ENCODE results near the gene MCRS1. TPM values are rescaled to one million over a fixed set of nuclear protein-coding genes. Genes with fewer than 3 reads are reported as not detected.
A peak's percentile ranks its signal among the peaks of the same experiment; 100 is the strongest.
"Not testable (repeated sequence)": the region's sequence is repeated elsewhere in the genome, so short reads cannot be mapped to it uniquely, and the experiment has no call there.

MCRS1 gene
- total RNA-seq, 1 experiment from 2014 or later: 66.9 TPM

- POLR2A ChIA-PET (ENCODE audit: unreplicated experiment): interaction anchor here (0.6 kb wide), 1 partner anchor 59 kb away, joined by 3 read pairs; no protein-coding TSS in a partner anchor
Measured at GRCh38 chr12:49536526-49537071, 31.3 kb downstream of the MCRS1 start.

GRCh38 chr12:49535921-49536525 is 31.9 kb downstream of the MCRS1 start:
- Histone ChIP-seq H3K79me2 (ENCODE audit: low read depth) (no peaks in the 10 kb centered on the region), H3K27ac (no peak overlapping the region), H3K4me1 (replicated peaks; ENCODE audit: insufficient read depth) (peaks cover 21% of the 10 kb centered on the region), H4K20me1 (ENCODE audit: insufficient read depth) (no peaks in the 10 kb centered on the region), H3K4me2 (no peak overlapping the region), H3K4me3 (no peak overlapping the region), H3K9me2 (ENCODE audit: insufficient read depth) (no peaks in the 10 kb centered on the region), H3K36me3 (ENCODE audit: low read depth) (no peaks in the 10 kb centered on the region), H3F3A (ENCODE audit: insufficient read depth, low read depth) (peaks cover 22% of the 10 kb centered on the region; the same call in 1 of the 2 replicates), H3K27me3 (ENCODE audit: insufficient read depth, low read depth) (peaks cover 18% of the 10 kb centered on the region), H2AFZ (no peak overlapping the region), H3K9me3 (ENCODE audit: insufficient read depth, low read depth) (no peaks in the 10 kb centered on the region)
- TF ChIP-seq CTCF (conservative IDR thresholded peaks at IDR 0.05): no peak
- TF ChIP-seq EZH2 (IDR thresholded peaks at IDR 0.05; ENCODE audit: low read depth): no peak
- ChIA-PET CTCF (interaction anchor here (0.6 to 1.8 kb wide), 3 partner anchors 44 to 178 kb away, joined by 3 to 7 read pairs (median 3); partner anchors contain the start of gene PRPF40B), POLR2A (ENCODE audit: unreplicated experiment) (interaction anchor here (0.6 kb wide), 3 partner anchors 58 to 376 kb away, joined by 3 read pairs; no protein-coding TSS in a partner anchor)
- intact Hi-C loops (cut with micrococcal nuclease; ENCODE audit: unreplicated experiment): no loop called here
- BruUV-seq (replicated peaks): no TSS peak
- peak in 1 of 2 experiments; percentile 36 for DNase-seq

More at GRCh38 chr12:49536526-49537071, 31.3 kb downstream of the MCRS1 start:
- Histone ChIP-seq H2AFZ (no peak overlapping the region), H4K20me1 (ENCODE audit: insufficient read depth) (no peaks in the 10 kb centered on the region), H3K4me3 (no peak overlapping the region), H3F3A (ENCODE audit: insufficient read depth, low read depth) (peaks cover 22% of the 10 kb centered on the region; the same call in 1 of the 2 replicates), H3K4me2 (no peak overlapping the region), H3K4me1 (replicated peaks; ENCODE audit: insufficient read depth) (peaks cover 21% of the 10 kb centered on the region), H3K27me3 (ENCODE audit: insufficient read depth, low read depth) (peaks cover 18% of the 10 kb centered on the region), H3K9me2 (ENCODE audit: insufficient read depth) (no peaks in the 10 kb centered on the region), H3K27ac (no peak overlapping the region), H3K9me3 (ENCODE audit: insufficient read depth, low read depth) (no peaks in the 10 kb centered on the region), H3K79me2 (ENCODE audit: low read depth) (no peaks in the 10 kb centered on the region), H3K36me3 (ENCODE audit: low read depth) (no peaks in the 10 kb centered on the region)
- no TSS peak for BruUV-seq (replicated peaks)
- DNase-seq: no peak
- intact Hi-C loops (cut with micrococcal nuclease; ENCODE audit: unreplicated experiment): no loop called here
- CTCF ChIA-PET: interaction anchor here (0.6 to 1.8 kb wide), 2 partner anchors 86 to 178 kb away, joined by 3 to 7 read pairs; partner anchors contain the start of gene PRPF40B
- TF ChIP-seq CTCF (conservative IDR thresholded peaks at IDR 0.05) (no peak), EZH2 (IDR thresholded peaks at IDR 0.05; ENCODE audit: low read depth) (no peak)

GRCh38 chr12:49534731-49535278 is 33.1 kb downstream of the MCRS1 start:
- CTCF ChIA-PET: interaction anchor here (1.1 to 1.8 kb wide), 2 partner anchors 45 to 176 kb away, joined by 3 to 7 read pairs; no protein-coding TSS in a partner anchor

GRCh38 chr12:49534122-49534521 is 33.8 kb downstream of the MCRS1 start:
- H3K4me3 ChIP-seq; DNase-seq; BruUV-seq (replicated peaks); intact Hi-C loops (cut with micrococcal nuclease; ENCODE audit: unreplicated experiment); H3K4me2 ChIP-seq; CTCF ChIA-PET; H4K20me1 ChIP-seq (ENCODE audit: insufficient read depth); H3K9me3 ChIP-seq (ENCODE audit: insufficient read depth, low read depth); H3K9me2 ChIP-seq (ENCODE audit: insufficient read depth); H3K4me1 ChIP-seq (replicated peaks; ENCODE audit: insufficient read depth); H3K36me3 ChIP-seq (ENCODE audit: low read depth); H3K79me2 ChIP-seq (ENCODE audit: low read depth); H3K27ac ChIP-seq; H2AFZ ChIP-seq; POLR2A ChIA-PET (ENCODE audit: unreplicated experiment): not testable (repeated sequence)
- Histone ChIP-seq H3F3A (ENCODE audit: insufficient read depth, low read depth) (peaks cover 20% of the 10 kb centered on the region; the same call in 1 of the 2 replicates), H3K27me3 (ENCODE audit: insufficient read depth, low read depth) (peaks cover 11% of the 10 kb centered on the region; the same call in 1 of the 2 replicates)

More at GRCh38 chr12:49534731-49535278, 33.1 kb downstream of the MCRS1 start:
- H3K79me2 ChIP-seq (ENCODE audit: low read depth): no peaks in the 10 kb centered on the region
- no peak for DNase-seq
- no peaks in the 10 kb centered on the region for H3K9me3 ChIP-seq (ENCODE audit: insufficient read depth, low read depth)
- no peak overlapping the region for H2AFZ ChIP-seq
- H3K9me2 ChIP-seq (ENCODE audit: insufficient read depth): no peaks in the 10 kb centered on the region
- POLR2A ChIA-PET (ENCODE audit: unreplicated experiment): no interaction called here
- H3K4me3 ChIP-seq: no peak overlapping the region
- no peak overlapping the region for H3K27ac ChIP-seq
- peaks cover 17% of the 10 kb centered on the region; the same call in 1 of the 2 replicates for H3F3A ChIP-seq (ENCODE audit: insufficient read depth, low read depth)
- TF ChIP-seq CTCF (conservative IDR thresholded peaks at IDR 0.05): no peak
- no peak for TF ChIP-seq EZH2 (IDR thresholded peaks at IDR 0.05; ENCODE audit: low read depth)
- BruUV-seq (replicated peaks): no TSS peak
- no peaks in the 10 kb centered on the region for H4K20me1 ChIP-seq (ENCODE audit: insufficient read depth)
- H3K4me1 ChIP-seq (replicated peaks; ENCODE audit: insufficient read depth): peaks cover 11% of the 10 kb centered on the region; the same call in 1 of the 2 replicates
- intact Hi-C loops (cut with micrococcal nuclease; ENCODE audit: unreplicated experiment): no loop called here
- no peak overlapping the region for H3K4me2 ChIP-seq
- peaks cover 17% of the 10 kb centered on the region for H3K27me3 ChIP-seq (ENCODE audit: insufficient read depth, low read depth)
- no peaks in the 10 kb centered on the region for H3K36me3 ChIP-seq (ENCODE audit: low read depth)

All from PC-9 (cell line).